ENCODE measurements around the gene SCD. TPM values are rescaled to one million over a fixed set of nuclear protein-coding genes. Genes with fewer than 3 reads are reported as not detected.
A peak's percentile ranks its signal among the peaks of the same experiment; 100 is the strongest.

Gene SCD
- total RNA-seq, 1 experiment from 2014 or later: 652 TPM

GRCh38 chr10:100357059-100357858 lies 10.2 kb downstream of the SCD start:
- no peak overlapping the region for H2AFZ ChIP-seq (ENCODE audit: low read depth, low read length, poor library complexity, severe bottlenecking)
- RAD21 ChIA-PET (ENCODE audit: low non-redundant PET in 1 of 2, low total read pairs in 2 of 2, uncharacterized antibody in 2 of 2, unreplicated experiment in 2 of 2): no interaction called here
- TF ChIP-seq POLR2AphosphoS5 (IDR thresholded peaks at IDR 0.05; ENCODE audit: low read depth, low read length) (0 out of 2 replicates have a peak, but pooled peaks have one; percentile 21), ELF1 (IDR thresholded peaks at IDR 0.05; ENCODE audit: borderline replicate concordance, low read depth) (no peak), EZH2 (IDR thresholded peaks at IDR 0.05) (no peak)
- DNase-seq (ENCODE audit: low read depth, low spot score) (no peak), ATAC-seq (no peak)
- peaks cover 73 to 77% of the 10 kb centered on the region in 2 experiments for H3K36me3 ChIP-seq (ENCODE audit: control insufficient read depth in 1 of 2, insufficient read depth in 2 of 2, low read length in 2 of 2)
- CTCF ChIA-PET: no interaction called here
- H3K9ac ChIP-seq (ENCODE audit: low read length): no peak overlapping the region
- no peaks in the 10 kb centered on the region for H3K9me3 ChIP-seq (ENCODE audit: control insufficient read depth in 1 of 2, insufficient read depth in 1 of 2, low read depth in 1 of 2, low read length in 2 of 2)
- no peaks in the 10 kb centered on the region for H3K9me2 ChIP-seq (ENCODE audit: insufficient read depth)
- peak overlapping the region; percentile 28 for H3K27ac ChIP-seq (ENCODE audit: low read depth, low read length)
- no peaks in the 10 kb centered on the region for H3K27me3 ChIP-seq (ENCODE audit: insufficient read depth, low read length)
- BruUV-seq (replicated peaks): no TSS peak
- peaks cover 34 to 67% of the 10 kb centered on the region in 2 experiments for H3K4me1 ChIP-seq (ENCODE audit: control insufficient read depth in 1 of 2, insufficient read depth in 2 of 2, low read length in 2 of 2)
- no peak overlapping the region for H3K4me2 ChIP-seq (ENCODE audit: low read length)
- H4K20me1 ChIP-seq (ENCODE audit: insufficient read depth): no peaks in the 10 kb centered on the region
- no peak overlapping the region for H3K4me3 ChIP-seq (replicated peaks in 1 of 2; ENCODE audit: low read depth in 1 of 2, low read length in 2 of 2)
- H3K79me2 ChIP-seq (ENCODE audit: insufficient read depth, low read length): peaks cover 57% of the 10 kb centered on the region
- POLR2A ChIA-PET: no interaction called here
- intact Hi-C loops (cut with micrococcal nuclease): no loop called here

GRCh38 chr10:100359030-100359432 lies 12.0 kb downstream of the SCD start:
- Histone ChIP-seq H2AFZ (ENCODE audit: low read depth, low read length, poor library complexity, severe bottlenecking) (no peak overlapping the region), H4K20me1 (ENCODE audit: insufficient read depth) (no peaks in the 10 kb centered on the region), H3K9me2 (ENCODE audit: insufficient read depth) (no peaks in the 10 kb centered on the region), H3K36me3 (ENCODE audit: control insufficient read depth in 1 of 2, insufficient read depth in 2 of 2, low read length in 2 of 2) (peaks cover 58 to 65% of the 10 kb centered on the region in 2 experiments), H3K4me3 (replicated peaks in 1 of 2; ENCODE audit: low read depth in 1 of 2, low read length in 2 of 2) (no peak overlapping the region), H3K27ac (ENCODE audit: low read depth, low read length) (peak overlapping the region; percentile 81), H3K9me3 (ENCODE audit: control insufficient read depth in 1 of 2, insufficient read depth in 1 of 2, low read depth in 1 of 2, low read length in 2 of 2) (no peaks in the 10 kb centered on the region), H3K9ac (ENCODE audit: low read length) (no peak overlapping the region), H3K4me2 (ENCODE audit: low read length) (0 out of 2 replicates have a peak overlapping the region, but pooled peaks have one; percentile 7), H3K27me3 (ENCODE audit: insufficient read depth, low read length) (no peaks in the 10 kb centered on the region), H3K79me2 (ENCODE audit: insufficient read depth, low read length) (peaks cover 42% of the 10 kb centered on the region), H3K4me1 (ENCODE audit: control insufficient read depth in 1 of 2, insufficient read depth in 2 of 2, low read length in 2 of 2) (peaks cover 52 to 85% of the 10 kb centered on the region in 2 experiments)
- ChIA-PET POLR2A (interaction anchor here (0.8 to 1.5 kb wide), 3 partner anchors 10 to 12 kb away, joined by 3 read pairs; partner anchors contain the start of gene SCD), RAD21 (ENCODE audit: low non-redundant PET in 1 of 2, low total read pairs in 2 of 2, uncharacterized antibody in 2 of 2, unreplicated experiment in 2 of 2) (no interaction called here), CTCF (no interaction called here)
- DNase-seq (ENCODE audit: low read depth, low spot score) (no peak), ATAC-seq (no peak; the same call in 1 of the 2 replicates)
- intact Hi-C loops (cut with micrococcal nuclease): no loop called here
- BruUV-seq (replicated peaks): no TSS peak
- TF ChIP-seq POLR2AphosphoS5 (IDR thresholded peaks at IDR 0.05; ENCODE audit: low read depth, low read length) (no peak), TCF7L2 (IDR thresholded peaks at IDR 0.05; ENCODE audit: borderline replicate concordance, extremely low read depth, insufficient read depth, insufficient read length) (peak; percentile 78)
